IMR-90 (cell line): Measurements from ENCODE around the gene LPGAT1. TPM values are rescaled to one million over a fixed set of nuclear protein-coding genes. Genes with fewer than 3 reads are reported as not detected.

Experiments used
- ATAC-seq: fragments of 200-7000 bp; cut with Tn5 transposase; 2 replicates; pipeline ENCODE4 v1.9.1; 2020; ENCODE audit warnings: low read depth, mild to moderate bottlenecking, moderate library complexity
- BruUV-seq: library from RNA; stranded (reverse); fragments of 400-500 nt; replicated peaks from 2 replicates; lab custom pipeline; 2021; lab: Mats Ljungman, UMichigan
- CTCF ChIA-PET: fragments of 300-600 bp; formaldehyde crosslinking; extraction: SDS; loops from one replicate; lab custom pipeline; 2021; ENCODE audit warnings: antibody characterized with exemption; lab: Yijun Ruan, JAX
- POLR2A ChIA-PET: fragments of 300-600 bp; sonication (Branson Sonifier 250); formaldehyde crosslinking; loops from one replicate; lab custom pipeline; 2022; ENCODE audit warnings: antibody characterized with exemption; ENCODE audit not compliant: unreplicated experiment; lab: Charles Lee
- DNase-seq: peaks from one replicate; pipeline ENCODE4 v3.0.0; 2013
- H2AFZ ChIP-seq: replicated peaks from 2 replicates; pipeline ENCODE3; 2013; ENCODE audit warnings: low read length, mild to moderate bottlenecking; ENCODE audit not compliant: poor library complexity
- H2AK5ac ChIP-seq: 2 replicates; pipeline ENCODE4 v1.6.1; 2013; ENCODE audit warnings: low read depth, low read length, inconsistent platforms
- H2AK9ac ChIP-seq: replicated peaks from 2 replicates; pipeline ENCODE3; 2013; ENCODE audit warnings: mild to moderate bottlenecking, low read depth, low read length, moderate library complexity; ENCODE audit not compliant: poor library complexity
- H2BK120ac ChIP-seq: 2 replicates; pipeline ENCODE4 v1.6.1; 2013; ENCODE audit warnings: low read depth, low read length, inconsistent platforms
- H2BK15ac ChIP-seq: 3 replicates; pipeline ENCODE4 v1.6.1; 2013; ENCODE audit warnings: low read depth, low read length, inconsistent platforms
- H2BK20ac ChIP-seq: 2 replicates; pipeline ENCODE4 v1.6.1; 2013; ENCODE audit warnings: low read depth, mild to moderate bottlenecking, inconsistent platforms, low read length, moderate library complexity
- H2BK5ac ChIP-seq: 2 replicates; pipeline ENCODE4 v1.6.1; 2013; ENCODE audit warnings: mild to moderate bottlenecking, low read depth, low read length, inconsistent platforms; ENCODE audit not compliant: poor library complexity, severe bottlenecking
- H3K14ac ChIP-seq: replicated peaks from 2 replicates; pipeline ENCODE4 v1.6.1; 2013; ENCODE audit warnings: low read depth, low read length, inconsistent platforms
- H3K18ac ChIP-seq: 2 replicates; pipeline ENCODE4 v1.6.1; 2013; ENCODE audit warnings: low read depth, low read length, control low read depth
- H3K23ac ChIP-seq: 2 replicates; pipeline ENCODE4 v1.6.1; 2013; ENCODE audit warnings: low read depth, low read length, inconsistent platforms
- H3K27ac ChIP-seq: 2 replicates; pipeline ENCODE4 v1.5.1; 2013; ENCODE audit warnings: mild to moderate bottlenecking, control low read depth, low read length; ENCODE audit not compliant: insufficient read depth
- H3K27me3 ChIP-seq: 2 replicates; pipeline ENCODE4 v1.6.1; 2013; ENCODE audit warnings: low read length; ENCODE audit not compliant: control insufficient read depth, insufficient read depth
- H3K36me3 ChIP-seq: 2 replicates; pipeline ENCODE4 v1.6.1; 2013; ENCODE audit warnings: low read length, mixed read lengths; ENCODE audit not compliant: control insufficient read depth, insufficient read depth
- H3K4ac ChIP-seq: 2 replicates; pipeline ENCODE4 v1.6.1; 2013; ENCODE audit warnings: low read depth, low read length, inconsistent platforms
- H3K4me1 ChIP-seq: 2 replicates; pipeline ENCODE4 v1.6.1; 2013; ENCODE audit warnings: low read length, mixed read lengths; ENCODE audit not compliant: control insufficient read depth, insufficient read depth
- H3K4me2 ChIP-seq: 2 replicates; pipeline ENCODE4 v1.6.1; 2013; ENCODE audit warnings: low read depth, mild to moderate bottlenecking, control low read depth, low read length, moderate library complexity
- H3K4me3 ChIP-seq: 2 replicates; pipeline ENCODE4 v1.5.1; 2013; ENCODE audit warnings: low read depth, mild to moderate bottlenecking, control low read depth, low read length, moderate library complexity; ENCODE audit not compliant: insufficient read depth
- H3K56ac ChIP-seq: 2 replicates; pipeline ENCODE4 v1.6.1; 2013; ENCODE audit warnings: low read length, inconsistent platforms; ENCODE audit not compliant: insufficient read depth; ENCODE audit errors: extremely low read depth
- H3K79me1 ChIP-seq, 2 experiments: 2 replicates each; pipeline ENCODE4 v1.6.1; 2013; ENCODE audit warnings: low read length in 2 of 2, inconsistent platforms in 1 of 2, low read depth in 1 of 2
- H3K9ac ChIP-seq: 2 replicates; pipeline ENCODE4 v1.6.1; 2013; ENCODE audit warnings: low read depth, low read length, control low read depth
- H3K9me1 ChIP-seq: 2 replicates; pipeline ENCODE4 v1.6.1; 2013; ENCODE audit warnings: low read length, inconsistent platforms; ENCODE audit not compliant: insufficient read depth
- H3K9me3 ChIP-seq: 2 replicates; pipeline ENCODE4 v1.6.1; 2013; ENCODE audit warnings: low read length; ENCODE audit not compliant: control insufficient read depth, insufficient read depth
- H4K20me1 ChIP-seq: 2 replicates; pipeline ENCODE4 v1.6.1; 2013; ENCODE audit warnings: low read length, inconsistent platforms; ENCODE audit not compliant: insufficient read depth
- H4K5ac ChIP-seq: 2 replicates; pipeline ENCODE4 v1.6.1; 2013; ENCODE audit warnings: mild to moderate bottlenecking, low read depth, low read length, control low read depth
- H4K8ac ChIP-seq, 2 experiments: 2 replicates each; pipeline ENCODE4 v1.6.1; 2013; ENCODE audit warnings: low read depth in 2 of 2, low read length in 2 of 2, control low read depth in 1 of 2, inconsistent platforms in 1 of 2
- H4K91ac ChIP-seq: 2 replicates; pipeline ENCODE4 v1.6.1; 2013; ENCODE audit warnings: low read depth, low read length, inconsistent platforms; ENCODE audit not compliant: insufficient read depth
- BHLHE40 ChIP-seq: fragments of 150-350 bp; IDR thresholded peaks from 2 replicates; pipeline ENCODE4 v1.6.1; 2016; ENCODE audit warnings: mild to moderate bottlenecking, low read depth, low read length
- CEBPB ChIP-seq: IDR thresholded peaks from 2 replicates; pipeline ENCODE4 v1.6.1; 2012; ENCODE audit warnings: low read depth, low read length, improper control_type of control experiment
- CTCF ChIP-seq: conservative IDR thresholded peaks from 2 replicates; pipeline ENCODE4 v1.5.1; 2012; ENCODE audit warnings: mild to moderate bottlenecking, low read depth, low read length, improper control_type of control experiment
- FOS ChIP-seq: fragments of 150-350 bp; IDR thresholded peaks from 2 replicates; pipeline ENCODE4 v1.6.1; 2016; ENCODE audit warnings: low read depth, low read length
- MAZ ChIP-seq: IDR thresholded peaks from 2 replicates; pipeline ENCODE4 v1.6.1; 2012; ENCODE audit warnings: low read depth, mild to moderate bottlenecking, low read length, improper control_type of control experiment, moderate library complexity, borderline replicate concordance
- MXI1 ChIP-seq: IDR thresholded peaks from 2 replicates; pipeline ENCODE4 v1.6.1; 2012; ENCODE audit warnings: low read depth, mild to moderate bottlenecking, low read length, moderate library complexity, borderline replicate concordance
- NFE2L2 ChIP-seq: fragments of 150-350 bp; IDR thresholded peaks from 2 replicates; pipeline ENCODE4 v1.6.1; 2016; ENCODE audit warnings: low read depth, mild to moderate bottlenecking, low read length
- RCOR1 ChIP-seq: IDR thresholded peaks from 2 replicates; pipeline ENCODE4 v1.6.1; 2012; ENCODE audit warnings: mild to moderate bottlenecking, low read length, improper control_type of control experiment; ENCODE audit not compliant: insufficient replicate concordance
- WGBS, 2 experiments: methylation state at CpG; one replicate each; pipeline versions ENCODE4 v1.1.5 to v1.1.7; 2013; ENCODE audit warnings: missing lambda C conversion rate in 2 of 2; ENCODE audit not compliant: insufficient read length in 1 of 2; ENCODE audit errors: extremely low coverage in 2 of 2; 5-methylcytosine and 5-hydroxymethylcytosine counted together
- dilution Hi-C: fragments of 300-500 bp; cut with HindIII; formaldehyde crosslinking; loops from one replicate; pipeline ENCODE4 v1.14.3; 2018; ENCODE audit warnings: low sequenced_read_pairs; ENCODE audit not compliant: unreplicated experiment
- in situ Hi-C: fragments of 300-500 bp; cut with MboI; formaldehyde crosslinking; loops from 3 replicates; pipeline ENCODE4 v1.14.3; 2019; ENCODE audit warnings: low sequenced_read_pairs, inconsistent platforms, mixed read lengths
- intact Hi-C: fragments of 100-400 bp; cut with micrococcal nuclease; formaldehyde crosslinking; loops from 2 replicates; pipeline ENCODE4 v1.10.0; 2022
- polyA plus RNA-seq, 3 experiments: library from polyadenylated mRNA; depleted of rRNA; stranded (reverse); fragments of >200 nt; gene quantifications; 2 replicates each; pipeline ENCODE4 v1.2.3, GENCODE V29; 2012; ENCODE audit warnings: low replicate concordance in 1 of 3
- total RNA-seq: library from RNA; depleted of rRNA; stranded (reverse); fragments of >200 nt; gene quantifications from 2 replicates; pipeline ENCODE4 v1.2.3, GENCODE V29; 2012
- TF ChIP-seq, protein P1 (sequence below): fragments of 150-350 bp; IDR thresholded peaks from 2 replicates; pipeline ENCODE4 v1.6.1; 2017; ENCODE audit warnings: mild to moderate bottlenecking, antibody characterized with exemption, low read length, low read depth
- TF ChIP-seq, protein P2 (sequence below): fragments of 150-350 bp; IDR thresholded peaks from 2 replicates; pipeline ENCODE4 v1.6.1; 2016; ENCODE audit warnings: low read depth, mild to moderate bottlenecking, low read length, moderate library complexity, borderline replicate concordance

LPGAT1 gene
- total and polyA plus RNA-seq, 2 of the 4 experiments (the other 2 are of a cell fraction) = 6.7 to 13.6 TPM

- WGBS, 2 experiments = no CpG with 5 or more reads among the region's 1 CpG
- H3K18ac ChIP-seq = no peak overlapping the region
- H3K14ac ChIP-seq = no peak overlapping the region
- ChIA-PET CTCF (interaction anchor here (0.7 to 1.3 kb wide), 3 partner anchors 128 to 602 kb away, joined by 3 to 5 read pairs (median 4); no protein-coding TSS in a partner anchor), POLR2A (no interaction called here)
- no peak overlapping the region for H3K9ac ChIP-seq
- no peaks in the 10 kb centered on the region for H3K27me3 ChIP-seq
- H3K4me2 ChIP-seq = peak overlapping the region; percentile 64; the same call in 1 of the 2 replicates
- H3K4me1 ChIP-seq = peaks cover 12% of the 10 kb centered on the region
- H4K5ac ChIP-seq = 0 out of 2 replicates have a peak overlapping the region, but pooled peaks have one; percentile 36
- H3K27ac ChIP-seq = no peak overlapping the region
- H4K8ac ChIP-seq = no peak overlapping the region
- H3K23ac ChIP-seq = no peak overlapping the region
- H2BK20ac ChIP-seq = no peak overlapping the region
- H2BK15ac ChIP-seq = no peak overlapping the region
- DNase-seq (peak; percentile 77), ATAC-seq (peak; percentile 37)
- no peak overlapping the region for H2AFZ ChIP-seq
- BruUV-seq = no TSS peak
- no peak overlapping the region for H2BK5ac ChIP-seq
- intact Hi-C loops (no loop called here), dilution Hi-C loops (no loop called here), in situ Hi-C loops (no loop called here)
- no peak overlapping the region for H2AK5ac ChIP-seq
- H2BK120ac ChIP-seq = no peak overlapping the region; the same call in 1 of the 2 replicates
- no peak for TF ChIP-seq FOS
- TF ChIP-seq MXI1 = no peak
- no peak for TF ChIP-seq BHLHE40
- no peak for TF ChIP-seq MAZ
- TF ChIP-seq CEBPB = no peak
- no peak for TF ChIP-seq NFE2L2
- TF ChIP-seq, protein P1, sequence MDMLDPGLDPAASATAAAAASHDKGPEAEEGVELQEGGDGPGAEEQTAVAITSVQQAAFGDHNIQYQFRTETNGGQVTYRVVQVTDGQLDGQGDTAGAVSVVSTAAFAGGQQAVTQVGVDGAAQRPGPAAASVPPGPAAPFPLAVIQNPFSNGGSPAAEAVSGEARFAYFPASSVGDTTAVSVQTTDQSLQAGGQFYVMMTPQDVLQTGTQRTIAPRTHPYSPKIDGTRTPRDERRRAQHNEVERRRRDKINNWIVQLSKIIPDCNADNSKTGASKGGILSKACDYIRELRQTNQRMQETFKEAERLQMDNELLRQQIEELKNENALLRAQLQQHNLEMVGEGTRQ = no peak
- TF ChIP-seq, protein P2, sequence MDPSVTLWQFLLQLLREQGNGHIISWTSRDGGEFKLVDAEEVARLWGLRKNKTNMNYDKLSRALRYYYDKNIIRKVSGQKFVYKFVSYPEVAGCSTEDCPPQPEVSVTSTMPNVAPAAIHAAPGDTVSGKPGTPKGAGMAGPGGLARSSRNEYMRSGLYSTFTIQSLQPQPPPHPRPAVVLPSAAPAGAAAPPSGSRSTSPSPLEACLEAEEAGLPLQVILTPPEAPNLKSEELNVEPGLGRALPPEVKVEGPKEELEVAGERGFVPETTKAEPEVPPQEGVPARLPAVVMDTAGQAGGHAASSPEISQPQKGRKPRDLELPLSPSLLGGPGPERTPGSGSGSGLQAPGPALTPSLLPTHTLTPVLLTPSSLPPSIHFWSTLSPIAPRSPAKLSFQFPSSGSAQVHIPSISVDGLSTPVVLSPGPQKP = no peak
- TF ChIP-seq RCOR1 = no peak
- no peak for TF ChIP-seq CTCF
- H3K9me3 ChIP-seq = no peaks in the 10 kb centered on the region
- H3K4me3 ChIP-seq = no peak overlapping the region
- peaks cover 16 to 37% of the 10 kb centered on the region in 2 experiments for H3K79me1 ChIP-seq
- no peak overlapping the region for H4K91ac ChIP-seq
- H4K20me1 ChIP-seq = peaks cover 7% of the 10 kb centered on the region; the same call in 1 of the 2 replicates
- no peak overlapping the region for H3K4ac ChIP-seq
- H3K9me1 ChIP-seq = no peaks in the 10 kb centered on the region; the same call in 1 of the 2 replicates
- H3K56ac ChIP-seq = no peak overlapping the region
- no peak overlapping the region for H2AK9ac ChIP-seq
- H3K36me3 ChIP-seq = peaks cover 5% of the 10 kb centered on the region
Measured at GRCh38 chr1:211825980-211826379, 4.6 kb downstream of the LPGAT1 start.
